Middle frontal gyrus (tissue), 1 donor: ENCODE results near the gene AQP1.

ENCODE experiments used
- DNase-seq: peaks from one replicate; pipeline ENCODE4 v3.0.0-alpha.2; 2015; ENCODE audit warnings: low spot score; ENCODE audit errors: extremely low spot score

AQP1 gene

DNA sequence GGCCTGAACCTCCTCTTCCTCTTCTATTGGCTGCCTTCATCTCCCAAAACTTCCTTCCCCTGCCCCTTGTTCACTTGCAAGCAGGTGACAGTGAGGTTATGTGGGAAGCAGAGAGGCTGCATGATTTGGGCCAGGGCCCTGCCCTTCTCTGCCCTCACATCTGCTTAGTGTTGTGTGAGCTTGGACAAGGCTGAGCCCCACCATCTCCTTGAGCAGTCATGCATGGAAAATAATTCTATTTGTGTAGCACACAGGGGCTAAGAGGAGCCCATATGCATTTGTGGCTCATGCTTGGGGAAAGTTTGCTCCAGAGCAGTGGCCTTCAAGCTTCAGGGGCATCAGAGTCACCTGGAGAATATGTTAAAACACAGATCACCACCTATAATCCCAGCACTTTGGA is 26.8 kb upstream of the AQP1 start:
- DNase-seq, result no peak

DNA sequence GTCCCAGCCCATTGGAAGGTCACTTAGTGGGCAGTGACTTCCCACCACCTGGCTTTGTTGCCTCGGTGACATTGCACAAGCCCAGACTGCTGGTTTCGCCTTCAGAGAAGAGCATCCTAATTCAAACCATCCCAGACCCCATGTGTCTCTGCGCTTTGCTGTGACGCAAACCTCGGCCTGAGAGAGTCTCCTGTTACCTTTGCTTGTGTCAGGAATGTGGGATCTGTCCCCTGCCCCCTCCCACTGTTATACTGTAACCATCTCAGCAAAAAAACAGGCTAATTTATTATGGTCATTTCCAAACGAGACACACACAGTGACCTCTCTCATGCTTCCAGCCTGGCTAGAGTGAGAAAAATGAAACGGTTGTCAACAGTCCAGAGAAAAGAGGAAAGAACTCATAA is 25.0 kb upstream of the AQP1 start:
- DNase-seq, result no peak

DNA sequence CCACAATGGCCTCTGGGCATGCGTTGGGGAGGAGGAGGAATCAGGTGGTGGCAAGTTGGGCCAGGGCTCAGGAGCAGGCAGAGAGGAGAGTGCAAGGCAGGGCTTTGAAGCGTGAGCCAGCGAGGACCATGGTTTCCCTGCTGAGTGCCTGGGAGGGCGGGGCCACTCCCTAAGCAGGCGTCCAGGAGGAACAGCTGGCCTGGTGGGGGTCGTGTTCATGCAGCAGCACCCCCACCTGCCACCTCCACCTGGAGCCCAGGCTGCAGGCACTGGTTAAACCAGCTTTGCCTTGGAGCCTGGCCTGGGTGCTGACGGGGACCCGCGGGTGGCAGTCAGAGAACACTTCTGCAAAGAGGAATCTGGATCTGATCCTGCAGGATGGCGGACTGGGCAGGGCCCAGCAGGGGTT is 24.2 kb upstream of the AQP1 start:
- DNase-seq, result no peak

DNA sequence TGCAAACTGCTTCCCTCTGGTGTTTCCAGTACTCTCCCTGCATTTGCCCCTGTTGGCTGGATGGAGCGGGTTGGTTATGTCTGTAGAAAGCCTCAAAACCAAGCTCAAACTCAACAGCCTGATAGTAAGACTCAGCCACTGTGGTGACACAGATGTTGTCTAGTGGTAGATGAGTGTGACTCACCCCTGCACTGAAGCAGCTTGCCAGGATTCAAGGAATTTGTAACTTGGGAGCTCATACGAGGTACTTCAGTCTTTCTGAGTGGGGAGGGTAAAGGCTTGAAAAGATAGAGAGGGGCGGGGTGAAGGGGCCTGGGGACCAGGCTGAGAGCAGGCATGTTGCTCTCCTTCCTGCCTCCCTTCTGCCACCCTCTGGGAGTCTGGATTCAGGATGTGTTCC is 22.9 kb upstream of the AQP1 start:
- no peak for DNase-seq

DNA sequence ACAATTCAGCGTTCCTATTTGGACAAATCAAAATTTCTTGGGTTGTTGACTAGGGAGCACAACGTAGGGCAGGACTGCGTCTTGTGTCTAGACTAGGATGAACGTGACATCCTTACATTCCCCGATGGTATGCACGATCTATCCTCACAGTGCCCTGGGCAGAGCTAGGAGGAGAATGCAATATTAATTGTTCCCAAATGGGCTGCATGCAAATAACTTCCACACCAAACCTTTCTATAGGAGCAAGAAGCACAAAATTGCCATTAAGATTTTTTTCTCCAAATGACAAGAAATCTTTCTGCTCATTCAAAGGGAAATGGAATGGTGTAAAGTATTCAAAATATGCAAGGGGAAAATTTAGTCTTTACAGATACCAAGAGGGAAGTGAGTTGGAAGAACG is 21.4 kb upstream of the AQP1 start:
- no peak for DNase-seq

DNA sequence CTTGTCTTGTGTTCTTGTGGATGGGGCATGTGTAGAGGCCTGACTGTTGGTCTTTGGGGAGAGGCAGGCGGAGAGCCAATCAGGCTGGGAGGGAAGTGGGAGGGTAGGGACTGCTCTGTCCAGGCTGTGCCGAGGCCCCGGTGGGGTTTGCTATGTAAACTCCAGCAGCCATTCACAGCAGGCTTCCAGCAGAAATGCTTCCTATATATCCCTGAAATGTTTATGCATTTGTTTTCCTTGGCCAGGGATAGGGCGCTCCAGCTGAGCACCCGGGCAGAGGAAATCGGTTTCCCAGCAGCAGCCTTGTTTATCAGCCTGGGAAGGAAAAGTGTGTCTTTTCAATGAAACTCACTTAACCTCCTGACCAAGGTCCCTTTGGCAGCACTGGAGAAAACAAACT is 18.3 kb upstream of the AQP1 start:
- no peak for DNase-seq

DNA sequence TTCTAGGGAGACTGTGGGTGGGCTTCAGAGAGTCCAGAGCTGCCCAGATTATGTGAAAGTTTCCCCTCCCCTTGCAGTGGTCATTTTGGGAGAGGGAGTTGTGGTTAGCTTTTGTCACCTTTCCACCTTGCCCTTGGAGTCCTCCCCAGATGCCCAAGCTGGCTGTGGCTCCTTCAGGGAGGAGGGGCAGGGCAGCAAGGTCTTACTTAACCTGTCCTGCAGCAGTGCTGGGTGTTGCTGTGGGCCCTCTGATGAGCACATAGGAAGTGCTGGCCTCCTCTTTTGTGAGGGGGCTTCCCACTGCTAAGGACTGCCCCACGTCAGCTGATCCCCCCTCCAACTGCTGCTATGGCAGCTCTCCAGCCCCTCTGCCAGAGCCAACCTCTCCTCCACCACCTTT is 17.6 kb upstream of the AQP1 start:
- no peak for DNase-seq

DNA sequence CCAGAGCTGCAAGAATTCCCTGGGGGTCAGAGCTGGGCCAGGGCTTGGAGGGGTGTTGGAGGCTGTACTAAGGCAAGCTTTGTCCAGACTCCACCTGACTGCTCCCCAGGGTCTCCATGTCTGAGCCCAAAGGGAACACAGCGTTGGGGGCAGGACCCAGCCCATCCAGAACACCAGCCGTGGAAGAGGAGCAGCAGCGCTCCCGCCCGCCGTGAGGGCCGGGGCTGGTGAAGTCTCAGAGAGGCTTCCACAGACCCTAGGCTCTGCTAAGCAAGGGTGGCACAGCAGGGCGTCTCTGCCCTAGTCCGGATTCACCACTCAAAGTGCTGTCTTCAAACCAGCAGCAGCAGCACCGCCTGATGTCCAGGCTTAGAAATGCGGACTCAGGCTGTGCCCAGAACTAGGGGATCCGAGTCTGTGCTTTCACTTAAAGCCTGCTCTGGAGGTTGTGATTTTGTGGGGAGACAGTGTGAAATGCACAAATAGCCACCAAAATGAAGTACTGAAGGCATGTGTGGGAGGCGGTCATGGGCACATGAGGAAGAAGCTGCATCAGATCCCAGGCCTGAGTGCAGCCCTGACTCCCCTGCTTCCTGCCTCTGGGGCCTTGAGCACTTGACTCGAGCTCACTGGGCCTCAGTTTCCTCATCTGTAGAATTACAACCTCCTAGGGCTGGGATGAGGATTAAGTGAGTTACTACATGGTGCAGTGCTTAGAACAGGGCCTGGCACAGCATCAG is 16.6 kb upstream of the AQP1 start:
- DNase-seq, result no peak

DNA sequence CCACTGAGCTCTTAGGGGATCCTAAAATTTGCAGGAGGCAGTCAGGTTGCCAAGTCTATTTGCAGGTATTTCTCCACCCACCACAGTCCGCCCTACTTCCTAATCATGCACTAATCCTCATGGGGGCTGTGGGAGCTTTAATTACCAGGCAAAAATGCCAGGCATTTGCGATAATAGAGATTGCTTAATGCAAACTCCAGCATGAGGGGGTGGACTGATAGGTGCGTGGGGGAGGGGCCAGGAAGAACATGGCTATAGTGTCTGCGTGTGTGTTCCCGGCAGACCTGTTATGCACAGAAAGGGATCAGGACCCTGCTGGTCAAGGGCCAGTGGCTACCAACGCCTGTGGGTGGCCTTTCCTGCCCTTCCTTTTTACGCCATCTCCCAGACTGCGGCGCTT is 15.6 kb upstream of the AQP1 start:
- no peak for DNase-seq

DNA sequence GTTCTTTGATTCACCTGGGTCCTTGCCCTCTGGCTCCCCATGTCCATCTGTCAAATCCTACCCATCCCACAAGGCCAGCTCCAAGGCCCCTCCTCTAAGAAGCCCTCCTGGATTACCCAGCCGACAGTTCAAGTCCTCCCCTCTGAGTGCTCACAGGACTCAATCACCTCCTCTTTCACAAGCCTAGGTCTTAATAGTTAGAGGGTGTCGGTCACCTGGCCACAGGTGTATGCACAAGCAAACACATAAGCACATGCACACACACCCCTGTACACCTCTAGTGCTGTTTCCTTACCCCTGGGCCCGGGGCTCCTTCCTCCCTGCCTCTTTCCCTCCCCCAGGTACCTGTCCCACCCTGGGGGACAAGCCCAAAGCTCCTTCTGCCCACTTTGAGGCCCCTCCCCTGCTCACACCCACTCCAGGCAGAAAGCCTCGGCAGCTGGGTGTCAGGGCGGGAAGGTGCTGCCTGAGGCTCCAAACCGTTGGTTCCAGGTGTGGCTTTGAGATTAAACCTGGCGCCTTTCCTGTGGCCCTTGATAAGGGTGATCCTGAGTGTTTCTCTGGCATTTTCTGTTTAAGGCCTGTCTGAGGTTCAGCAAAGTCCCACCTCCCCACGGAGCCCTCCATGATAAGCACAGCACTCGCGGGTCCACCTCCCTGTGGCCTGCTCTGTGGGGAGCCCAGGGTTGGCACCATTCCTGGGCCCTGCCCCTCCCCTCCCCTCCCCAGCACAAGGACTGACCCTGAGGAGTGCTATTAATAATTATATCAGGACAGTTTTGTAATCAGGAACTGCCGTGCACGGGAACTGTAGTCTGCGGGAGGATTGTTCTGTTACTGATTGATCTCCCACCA is 14.6 kb upstream of the AQP1 start:
- no peak for DNase-seq

DNA sequence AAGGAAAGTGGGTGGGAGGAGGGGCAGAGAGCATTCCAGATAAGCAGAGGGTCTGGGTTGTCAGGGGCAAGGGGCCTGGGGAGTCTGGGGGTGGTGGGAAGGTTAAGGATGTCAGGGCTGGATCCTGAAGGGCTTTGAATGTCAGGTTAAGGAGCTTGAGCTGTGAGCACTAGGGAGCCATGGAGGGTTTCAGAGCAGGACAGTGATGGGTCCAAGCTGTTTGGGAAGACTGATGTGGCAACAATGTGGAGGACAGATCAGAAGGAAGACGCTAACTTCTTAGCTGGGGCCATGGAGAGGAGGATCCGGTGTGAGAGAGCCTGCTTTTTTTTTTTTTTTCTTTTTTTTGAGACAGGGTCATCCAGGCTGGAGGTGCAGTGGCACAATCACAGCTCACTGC is 13.9 kb upstream of the AQP1 start:
- no peak for DNase-seq

DNA sequence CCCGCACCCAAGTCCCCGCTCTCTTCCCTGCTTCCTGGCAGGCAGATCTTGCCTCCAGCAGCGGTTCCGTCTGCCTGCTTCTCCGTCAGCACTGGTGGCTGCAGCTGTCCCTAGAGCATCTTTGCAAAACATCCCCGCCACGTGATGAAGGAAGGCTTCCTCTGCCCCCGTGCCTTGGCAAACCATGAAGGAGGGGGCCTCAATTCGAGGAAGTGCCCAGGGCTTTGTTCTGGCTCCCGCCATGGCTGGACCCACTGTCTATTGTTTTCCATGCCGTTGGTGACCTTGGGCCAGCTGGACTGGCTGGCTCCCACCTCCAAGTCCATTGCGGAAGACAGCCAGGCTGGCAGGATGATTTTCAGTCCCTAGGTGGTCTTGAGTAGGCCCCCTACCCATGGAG is 13.2 kb upstream of the AQP1 start:
- no peak for DNase-seq

DNA sequence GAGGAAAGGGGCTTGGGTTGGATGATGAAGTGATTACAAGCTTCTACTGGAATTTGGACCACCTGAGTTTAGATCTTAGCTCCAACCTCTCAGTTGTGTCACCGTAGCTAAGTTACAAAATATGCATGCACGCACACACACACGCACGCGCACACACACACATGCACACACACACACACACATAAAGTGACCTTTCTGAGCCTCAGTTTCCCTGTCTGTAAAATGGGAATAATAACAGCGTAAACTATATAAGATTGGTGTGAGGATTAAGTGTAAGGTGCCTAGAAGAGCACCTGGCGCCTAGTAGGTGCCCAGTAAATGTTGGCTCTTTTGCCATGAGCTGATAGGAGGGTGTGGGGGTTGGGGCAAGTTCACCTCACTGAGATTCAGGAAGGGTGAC is 12.6 kb upstream of the AQP1 start:
- no peak for DNase-seq

DNA sequence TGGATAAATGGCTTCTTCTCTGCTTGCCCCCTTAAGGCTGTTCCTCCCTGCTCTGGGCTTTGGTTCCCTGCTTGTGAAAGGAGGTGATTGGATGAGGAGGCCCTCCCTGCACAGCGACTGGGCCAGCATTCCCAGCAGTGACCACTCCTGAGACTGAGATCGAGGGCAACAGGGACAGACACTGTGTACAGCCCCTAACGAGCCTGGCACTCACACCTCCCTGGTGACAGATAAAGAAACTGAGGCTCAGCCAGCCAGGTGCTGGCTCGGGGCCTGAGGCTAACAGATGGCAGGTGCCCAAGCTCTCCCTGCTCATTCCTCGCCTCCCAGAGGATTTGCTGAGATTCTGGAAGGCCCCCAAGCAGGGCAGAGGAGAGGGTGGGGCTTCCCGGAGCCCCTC is 12.0 kb upstream of the AQP1 start:
- DNase-seq, result no peak

DNA sequence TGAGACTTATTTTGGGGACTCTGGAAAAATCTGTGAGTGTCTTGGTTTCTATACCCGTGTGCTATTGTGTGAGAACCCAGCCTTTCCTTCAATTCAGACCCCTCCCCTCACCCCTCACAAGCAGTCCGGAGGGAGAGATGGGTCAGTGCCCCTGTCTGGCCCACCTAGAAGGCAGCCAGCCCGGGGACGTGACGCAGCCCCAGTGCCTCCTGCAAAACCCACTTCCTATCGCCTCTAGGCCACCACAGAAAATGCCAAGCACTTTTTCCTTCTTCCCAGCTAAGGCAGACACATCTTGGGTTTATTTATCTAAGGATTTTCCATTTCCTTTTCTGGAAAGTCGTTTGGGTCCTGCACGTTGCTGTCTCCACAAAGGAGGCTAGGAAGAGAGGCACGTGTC is 11.6 kb upstream of the AQP1 start:
- DNase-seq, result no peak

DNA sequence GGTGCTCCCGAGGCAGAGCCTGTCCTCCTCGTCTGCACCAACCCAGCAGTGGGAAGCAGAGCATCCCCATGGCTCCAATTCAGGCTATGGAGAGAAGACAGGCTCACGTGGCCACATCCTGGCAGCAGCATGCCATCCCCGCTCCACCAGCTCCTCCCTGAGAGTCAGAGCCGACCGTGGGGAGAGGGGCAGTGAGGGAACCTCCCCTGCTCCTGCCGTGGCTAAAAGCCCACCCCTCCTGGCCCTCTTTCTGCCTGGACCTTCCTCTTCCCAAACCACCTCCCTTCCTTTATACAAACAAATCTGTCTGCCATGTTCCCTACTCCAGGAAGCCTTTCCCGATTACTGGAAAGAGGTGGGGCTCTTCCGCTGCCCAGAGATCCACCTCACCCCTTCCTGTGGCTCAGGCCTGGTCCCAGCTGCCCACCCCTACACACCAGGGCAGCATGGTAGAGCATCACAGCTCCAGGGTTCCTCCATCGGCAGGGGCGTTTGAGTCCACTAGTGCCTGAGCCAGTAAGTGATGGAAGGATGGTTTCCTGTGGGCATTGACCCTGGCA is 10.8 kb upstream of the AQP1 start:
- no peak for DNase-seq

DNA sequence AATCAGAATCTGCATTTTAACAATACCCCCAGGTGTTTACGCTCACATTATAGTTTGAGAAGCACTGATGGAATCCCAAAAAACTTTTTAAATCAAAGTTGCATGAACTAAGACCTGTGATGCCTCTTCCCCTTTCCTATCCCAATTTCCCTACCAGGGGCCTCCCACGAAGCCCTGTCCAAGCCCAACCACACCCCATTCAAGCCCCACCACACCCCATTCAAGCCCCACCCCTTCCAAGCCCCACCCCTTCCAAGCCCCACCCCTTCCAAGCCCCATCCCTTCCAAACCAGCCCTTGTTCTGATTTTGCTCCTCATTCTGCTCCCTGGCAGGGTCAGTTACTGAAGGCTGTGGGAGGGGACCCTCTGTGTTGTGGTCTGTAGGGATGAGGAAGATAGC is 9.8 kb upstream of the AQP1 start:
- no peak for DNase-seq

DNA sequence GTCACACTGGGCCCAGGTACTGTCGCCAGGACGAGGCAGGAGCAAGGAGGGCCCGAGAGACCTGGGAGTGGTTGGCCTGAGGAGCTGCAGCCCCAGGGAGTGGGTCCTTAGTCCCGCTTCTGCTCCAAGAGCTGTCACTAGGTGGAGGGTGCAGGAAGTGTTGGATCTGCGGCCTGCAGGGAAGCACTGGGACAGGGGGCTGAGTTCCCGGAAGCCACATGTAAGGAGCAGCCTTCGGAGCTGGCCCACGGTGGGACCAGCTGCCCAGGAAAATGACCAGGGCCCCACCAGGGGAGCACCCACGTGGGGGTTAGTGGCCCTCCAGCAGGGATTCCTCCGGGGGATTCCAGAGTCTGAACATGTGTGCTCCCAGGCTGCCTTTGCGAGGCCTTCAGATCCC is 9.2 kb upstream of the AQP1 start:
- DNase-seq, result no peak

DNA sequence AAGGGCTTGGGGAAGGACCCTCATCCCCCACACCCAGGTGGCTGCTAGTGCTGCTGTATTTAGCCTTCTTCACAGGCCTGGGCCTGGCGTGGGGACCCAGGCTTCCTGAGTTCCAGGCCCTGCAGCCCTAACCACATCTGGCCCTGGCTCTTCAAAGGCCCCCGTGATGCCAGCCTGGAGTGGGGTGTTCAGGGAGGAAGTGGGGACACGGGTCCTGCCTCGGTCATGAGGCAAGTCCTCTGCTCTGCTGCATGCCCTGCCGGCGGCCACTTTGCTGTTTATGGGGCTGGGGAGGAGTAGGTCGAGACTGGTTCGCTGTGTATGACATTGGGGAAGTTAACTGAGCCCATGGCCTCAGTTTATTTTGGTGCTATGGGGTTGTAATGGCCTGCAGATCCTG is 8.5 kb upstream of the AQP1 start:
- DNase-seq, result no peak

DNA sequence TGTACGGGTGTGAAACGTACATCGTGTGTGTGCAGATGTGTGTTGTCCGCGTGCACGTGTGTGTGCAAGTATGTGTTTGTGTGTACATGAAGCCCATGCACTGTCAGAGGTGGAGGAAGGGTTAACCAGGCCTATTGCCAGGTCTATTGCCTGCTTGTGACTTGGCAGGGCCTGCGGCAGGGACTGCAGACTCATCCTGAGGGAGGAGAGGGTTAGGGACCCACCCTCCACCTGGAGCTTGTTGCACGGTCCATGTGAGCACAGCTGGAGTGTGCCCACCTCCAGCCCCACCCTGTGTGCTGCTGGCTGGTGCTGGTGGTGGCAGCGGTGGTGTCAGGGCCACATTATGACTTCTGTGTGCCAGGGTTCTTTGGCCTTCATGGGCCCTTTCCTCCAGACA is 7.1 kb upstream of the AQP1 start:
- no peak for DNase-seq

DNA sequence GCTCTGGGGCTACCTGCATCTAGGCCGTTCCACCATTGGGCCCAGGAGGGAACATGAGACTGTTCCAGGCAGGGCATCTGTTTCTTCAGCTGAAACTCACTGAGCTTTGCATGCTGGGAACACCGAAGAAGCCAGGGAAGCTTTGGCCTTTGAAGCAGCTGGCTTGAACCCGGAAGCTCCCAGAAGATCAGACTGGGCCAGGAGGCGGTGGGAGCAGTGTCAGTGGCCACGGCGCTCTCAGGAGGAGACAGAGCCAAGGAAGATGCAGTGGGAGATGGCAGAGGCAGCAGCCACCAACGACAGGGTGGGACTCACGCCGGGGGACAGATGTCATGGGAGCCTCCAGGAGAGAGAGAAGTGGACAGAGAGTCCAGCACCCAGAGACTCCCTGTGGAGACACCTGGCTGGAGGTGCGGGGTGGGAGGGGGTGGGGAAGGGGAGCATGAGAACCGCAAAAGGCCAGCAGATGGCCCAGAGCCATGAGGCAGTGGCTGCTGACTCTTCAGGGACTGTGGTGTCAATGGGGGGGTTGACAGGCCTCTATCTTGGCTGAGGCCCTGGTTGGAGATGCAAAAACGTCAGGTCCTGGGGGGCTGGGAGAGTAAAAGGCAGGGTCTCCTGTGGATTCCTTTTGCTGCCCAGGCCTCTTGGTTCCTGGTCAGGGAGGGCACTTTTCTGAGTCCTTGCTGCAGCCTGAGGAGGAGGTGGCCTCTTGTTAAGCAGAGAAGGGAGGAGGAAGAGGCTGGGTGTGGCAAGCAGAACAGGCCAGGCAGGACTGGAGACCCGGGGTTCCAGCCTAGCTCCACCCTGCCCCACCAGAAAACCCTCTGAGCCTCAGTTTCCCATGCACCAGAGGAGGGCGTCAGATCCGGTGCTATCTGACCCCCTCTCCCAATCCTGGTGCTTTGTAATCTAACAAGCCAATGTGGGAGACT is 6.3 kb upstream of the AQP1 start:
- no peak for DNase-seq

DNA sequence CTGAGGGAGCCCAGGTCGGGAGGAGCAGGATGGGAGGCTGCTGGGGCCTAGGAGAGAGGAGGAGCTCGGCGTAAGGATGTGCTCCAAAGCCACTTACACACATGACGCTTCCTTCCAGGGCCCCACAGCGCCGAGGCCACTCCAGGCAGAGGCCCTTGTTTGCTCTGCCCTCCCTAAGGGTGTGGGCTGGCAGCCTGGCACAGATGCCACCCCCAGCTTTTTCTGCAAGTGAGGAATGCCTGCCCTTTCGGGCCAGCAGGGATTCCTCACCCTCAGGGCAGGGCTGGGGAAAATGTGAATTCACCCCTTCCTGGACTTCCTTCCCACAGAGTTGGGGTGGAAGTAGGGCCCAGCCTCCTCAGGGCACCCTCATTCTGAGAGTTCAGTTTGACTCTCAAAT is 5.6 kb upstream of the AQP1 start:
- DNase-seq, result no peak
